H1 (cell line): ENCODE results near the gene SLC25A48.

Experiments
- EZH2 ChIP-seq: fragments of 200-600 bp; sonication (generic); IDR thresholded peaks from 2 replicates; pipeline ENCODE4 v1.7.1; 2012; ENCODE audit warnings: low read depth, mild to moderate bottlenecking, moderate library complexity, low read length, inconsistent platforms; ENCODE audit not compliant: severe bottlenecking
- TF ChIP-seq, protein P1 (sequence below): IDR thresholded peaks from 2 replicates; pipeline ENCODE4 v1.6.1; 2011; ENCODE audit warnings: low read length, improper control_type of control experiment

DNA sequence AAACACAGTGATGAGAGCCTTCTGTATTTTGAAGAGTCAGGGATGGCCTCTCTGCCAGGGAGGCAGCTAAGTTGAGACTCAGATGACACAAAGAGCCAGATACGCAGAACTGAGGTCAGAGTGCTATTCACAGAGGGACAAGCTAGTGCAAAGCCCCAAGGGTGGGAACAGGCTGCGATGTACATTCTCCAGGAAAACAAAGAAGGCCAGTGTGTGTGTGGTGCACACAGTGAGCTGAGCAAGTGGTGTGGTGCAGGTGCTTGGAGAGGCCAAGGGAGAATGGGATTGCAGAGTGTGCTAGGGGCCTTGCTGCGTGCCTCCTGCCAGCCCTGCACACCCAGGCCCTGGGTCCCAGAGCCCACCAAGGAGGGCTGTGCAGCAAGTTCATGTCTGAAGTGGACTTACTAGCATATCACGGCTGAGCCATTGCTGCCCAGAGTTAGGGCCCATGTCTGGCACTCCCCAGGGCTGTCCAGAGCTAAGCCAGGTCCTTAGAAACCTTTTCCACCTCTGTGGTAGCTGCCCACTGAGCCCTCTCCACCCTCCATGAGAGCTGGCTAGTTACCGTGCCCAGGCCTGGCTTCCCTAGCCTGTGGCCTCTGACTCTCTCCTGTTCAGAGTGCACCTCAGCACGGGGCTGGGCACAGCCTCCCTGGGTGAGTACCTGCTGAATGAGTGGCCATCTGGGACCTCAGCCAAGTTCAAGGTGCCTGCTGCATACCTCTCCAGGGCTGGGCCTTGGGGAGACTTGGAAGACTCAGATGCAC lies 9.3 kb downstream of the SLC25A48 start:
- TF ChIP-seq, protein P1, sequence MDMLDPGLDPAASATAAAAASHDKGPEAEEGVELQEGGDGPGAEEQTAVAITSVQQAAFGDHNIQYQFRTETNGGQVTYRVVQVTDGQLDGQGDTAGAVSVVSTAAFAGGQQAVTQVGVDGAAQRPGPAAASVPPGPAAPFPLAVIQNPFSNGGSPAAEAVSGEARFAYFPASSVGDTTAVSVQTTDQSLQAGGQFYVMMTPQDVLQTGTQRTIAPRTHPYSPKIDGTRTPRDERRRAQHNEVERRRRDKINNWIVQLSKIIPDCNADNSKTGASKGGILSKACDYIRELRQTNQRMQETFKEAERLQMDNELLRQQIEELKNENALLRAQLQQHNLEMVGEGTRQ = no peak
- TF ChIP-seq EZH2 = no peak
